ENCODE measurements around the gene IER2.

- TF ChIP-seq CTCF (IDR thresholded peaks at IDR 0.05 in 4 of 5, conservative IDR thresholded peaks at IDR 0.05 in 1 of 5) (peak in 2 of 5 experiments; percentile 20 to 31), POLR2A (IDR thresholded peaks at IDR 0.05) (no peak)
Observed at GRCh38 chr19:13100841-13101589, 49.2 kb upstream of the IER2 start.
